ENCODE results near the gene ELANE.
A peak's percentile ranks its signal among the peaks of the same experiment; 100 is the strongest.
"Not testable (repeated sequence)": the region's sequence is repeated elsewhere in the genome, so short reads cannot be mapped to it uniquely, and the experiment has no call there.

Gene ELANE

DNA sequence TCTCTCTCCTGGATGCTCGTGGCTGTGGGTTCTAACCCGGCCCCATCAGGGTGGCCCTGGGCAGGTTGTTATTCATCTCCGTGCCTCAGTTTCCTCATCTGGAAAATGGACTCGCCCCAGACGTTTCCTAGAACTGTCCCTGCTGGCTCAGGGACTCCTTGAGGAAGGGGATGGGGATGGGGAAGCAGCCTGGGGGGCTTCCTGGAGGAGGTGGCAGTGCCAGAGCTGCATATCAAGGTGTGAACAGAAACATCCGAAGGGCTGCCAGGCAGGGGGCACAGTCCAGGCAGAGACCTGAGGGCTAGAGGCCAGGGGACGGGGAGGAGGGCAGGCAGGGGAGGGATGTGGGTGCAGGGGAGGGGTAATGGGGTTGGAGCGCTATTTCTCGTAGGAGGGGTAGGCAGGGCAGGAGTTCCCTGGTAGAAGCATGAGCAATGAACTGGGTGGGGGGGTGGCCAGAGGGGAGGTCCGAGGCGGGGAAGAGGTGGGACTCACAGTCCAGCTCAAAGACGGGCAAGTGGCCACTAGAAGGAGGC, 3.6 kb upstream of the ELANE start:
- TF ChIP-seq, protein P1, sequence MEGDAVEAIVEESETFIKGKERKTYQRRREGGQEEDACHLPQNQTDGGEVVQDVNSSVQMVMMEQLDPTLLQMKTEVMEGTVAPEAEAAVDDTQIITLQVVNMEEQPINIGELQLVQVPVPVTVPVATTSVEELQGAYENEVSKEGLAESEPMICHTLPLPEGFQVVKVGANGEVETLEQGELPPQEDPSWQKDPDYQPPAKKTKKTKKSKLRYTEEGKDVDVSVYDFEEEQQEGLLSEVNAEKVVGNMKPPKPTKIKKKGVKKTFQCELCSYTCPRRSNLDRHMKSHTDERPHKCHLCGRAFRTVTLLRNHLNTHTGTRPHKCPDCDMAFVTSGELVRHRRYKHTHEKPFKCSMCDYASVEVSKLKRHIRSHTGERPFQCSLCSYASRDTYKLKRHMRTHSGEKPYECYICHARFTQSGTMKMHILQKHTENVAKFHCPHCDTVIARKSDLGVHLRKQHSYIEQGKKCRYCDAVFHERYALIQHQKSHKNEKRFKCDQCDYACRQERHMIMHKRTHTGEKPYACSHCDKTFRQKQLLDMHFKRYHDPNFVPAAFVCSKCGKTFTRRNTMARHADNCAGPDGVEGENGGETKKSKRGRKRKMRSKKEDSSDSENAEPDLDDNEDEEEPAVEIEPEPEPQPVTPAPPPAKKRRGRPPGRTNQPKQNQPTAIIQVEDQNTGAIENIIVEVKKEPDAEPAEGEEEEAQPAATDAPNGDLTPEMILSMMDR (IDR thresholded peaks at IDR 0.05; ENCODE audit: low read depth, low read length), result no peak

DNA sequence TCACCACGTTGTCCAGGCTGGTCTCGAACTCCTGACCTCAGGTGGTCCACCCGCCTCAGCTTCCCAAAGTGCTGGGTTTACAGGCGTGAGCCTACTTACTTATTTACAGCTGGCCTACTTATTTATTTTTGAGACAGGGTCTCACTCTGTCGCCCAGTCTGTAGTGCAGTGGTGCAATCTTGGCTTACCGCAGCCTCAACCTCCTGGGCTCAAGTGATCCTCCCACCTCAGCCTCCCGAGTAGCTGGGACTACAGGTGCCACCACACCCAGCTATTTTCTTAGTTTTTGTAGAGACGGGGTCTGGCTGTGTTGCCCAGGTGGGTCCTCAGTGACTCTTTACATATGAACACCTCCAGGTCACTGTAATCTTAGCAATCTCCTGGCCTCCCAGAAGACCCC, 2.9 kb upstream of the ELANE start:
- not testable (repeated sequence) for H3K4me3 ChIP-seq (ENCODE audit: low read depth, low read length)

More for the DNA sequence above, 3.6 kb upstream of the ELANE start:
- H3K4me3 ChIP-seq (ENCODE audit: low read depth, low read length), result no peak overlapping the region

DNA sequence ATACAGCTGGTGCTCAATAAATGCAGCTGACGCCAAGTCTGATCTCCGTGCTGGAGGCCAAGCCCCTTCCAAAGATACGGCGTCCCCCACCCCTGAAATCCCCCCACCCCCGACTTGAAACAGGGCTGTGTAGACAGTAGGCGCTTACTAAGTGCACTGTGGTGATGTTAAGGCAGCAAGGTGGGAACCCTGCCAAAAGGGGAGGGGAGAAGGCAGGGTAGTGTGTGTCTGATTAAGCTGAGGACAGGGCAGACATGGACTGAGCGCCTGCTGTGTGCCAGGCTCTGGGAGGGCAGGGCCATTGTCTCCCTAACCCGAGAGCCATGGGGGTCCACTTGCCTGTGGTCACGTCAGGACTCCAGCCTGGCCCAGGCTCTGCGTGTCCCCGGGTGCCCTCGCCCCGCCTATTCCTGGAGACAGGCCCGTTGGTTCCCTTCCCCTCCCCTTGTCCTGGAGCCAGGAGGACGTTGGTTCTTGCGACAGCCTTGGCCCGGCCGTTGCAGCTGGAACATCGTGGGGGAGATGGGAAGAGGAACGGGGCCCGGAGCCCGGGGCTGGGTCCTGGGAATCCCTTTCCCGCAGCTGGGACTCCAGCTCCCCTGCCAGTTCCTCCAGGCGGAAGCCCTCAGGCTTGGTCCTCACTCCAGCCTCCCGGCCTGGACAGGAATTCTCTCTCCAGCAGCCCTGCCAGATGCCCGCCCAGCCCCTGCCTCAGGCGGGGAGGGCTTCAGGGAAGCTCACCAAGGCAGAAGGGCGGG, 1.7 kb upstream of the ELANE start:
- TF ChIP-seq, protein P1 (IDR thresholded peaks at IDR 0.05; ENCODE audit: low read depth, low read length), result no peak
- peak overlapping the region; percentile 6; the same call in 1 of the 2 replicates for H3K4me3 ChIP-seq (ENCODE audit: low read depth, low read length)

DNA sequence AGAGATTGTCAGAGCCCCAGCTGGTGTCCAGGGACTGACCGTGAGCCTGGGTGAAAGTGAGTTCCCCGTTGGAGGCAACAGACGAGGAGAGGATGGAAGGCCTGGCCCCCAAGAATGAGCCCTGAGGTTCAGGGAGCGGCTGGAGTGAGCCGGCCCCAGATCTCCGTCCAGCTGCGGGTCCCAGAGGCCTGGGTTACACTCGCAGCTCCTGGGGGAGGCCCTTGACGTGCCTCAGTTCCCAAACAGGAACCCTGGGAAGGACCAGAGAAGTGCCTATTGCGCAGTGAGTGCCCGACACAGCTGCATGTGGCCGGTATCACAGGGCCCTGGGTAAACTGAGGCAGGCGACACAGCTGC, 1.1 kb upstream of the ELANE start:
- TF ChIP-seq, protein P1 (IDR thresholded peaks at IDR 0.05; ENCODE audit: low read depth, low read length), result no peak
- no peak overlapping the region; the same call in 1 of the 2 replicates for H3K4me3 ChIP-seq (ENCODE audit: low read depth, low read length)

DNA sequence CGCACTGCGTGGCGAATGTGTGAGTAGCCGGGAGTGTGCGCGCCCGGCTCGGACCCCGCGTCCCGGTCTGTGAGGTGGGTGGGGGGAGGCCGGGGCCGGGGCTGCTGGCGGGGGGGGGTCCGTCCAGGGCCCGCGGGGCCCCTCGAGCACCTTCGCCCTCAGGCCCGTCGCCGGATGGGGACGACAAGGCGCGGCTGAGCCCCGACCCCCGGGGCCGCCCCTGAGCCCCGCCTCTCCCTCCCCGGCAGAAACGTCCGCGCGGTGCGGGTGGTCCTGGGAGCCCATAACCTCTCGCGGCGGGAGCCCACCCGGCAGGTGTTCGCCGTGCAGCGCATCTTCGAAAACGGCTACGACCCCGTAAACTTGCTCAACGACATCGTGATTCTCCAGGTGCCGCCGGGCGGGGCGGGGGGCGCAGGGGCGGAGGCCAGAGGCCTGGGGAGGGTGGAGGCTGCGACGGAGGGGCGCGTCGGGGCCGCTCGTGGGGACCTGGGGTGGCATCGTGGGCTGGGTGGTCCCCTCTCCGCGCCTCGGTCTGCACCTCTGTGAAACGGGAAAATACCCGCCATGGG, 997 bp downstream of the ELANE start:
- H3K4me3 ChIP-seq (ENCODE audit: low read depth, low read length), result no peak overlapping the region
- TF ChIP-seq, protein P1 (IDR thresholded peaks at IDR 0.05; ENCODE audit: low read depth, low read length), result no peak

DNA sequence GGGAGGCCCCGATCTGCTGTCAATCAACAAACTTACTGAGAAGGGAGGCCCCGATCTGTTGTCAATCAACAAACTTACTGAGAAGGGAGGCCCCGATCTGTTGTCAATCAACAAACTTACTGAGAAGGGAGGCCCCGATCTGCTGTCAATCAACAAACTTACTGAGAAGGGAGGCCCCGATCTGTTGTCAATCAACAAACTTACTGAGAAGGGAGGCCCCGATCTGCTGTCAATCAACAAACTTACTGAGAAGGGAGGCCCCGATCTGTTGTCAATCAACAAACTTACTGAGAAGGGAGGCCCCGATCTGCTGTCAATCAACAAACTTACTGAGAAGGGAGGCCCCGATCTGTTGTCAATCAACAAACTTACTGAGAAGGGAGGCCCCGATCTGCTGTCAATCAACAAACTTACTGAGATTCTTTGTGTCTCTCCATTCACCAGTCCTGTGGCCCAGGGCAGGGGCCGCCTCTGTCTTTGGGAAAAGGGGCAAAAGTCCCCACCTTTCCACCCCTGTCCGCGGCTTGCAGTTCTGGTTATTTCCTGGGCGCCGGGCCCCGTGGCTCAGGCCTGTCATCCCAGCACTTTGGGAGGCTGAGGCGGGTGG, 1.6 kb downstream of the ELANE start:
- not testable (repeated sequence) for H3K4me3 ChIP-seq (ENCODE audit: low read depth, low read length)

DNA sequence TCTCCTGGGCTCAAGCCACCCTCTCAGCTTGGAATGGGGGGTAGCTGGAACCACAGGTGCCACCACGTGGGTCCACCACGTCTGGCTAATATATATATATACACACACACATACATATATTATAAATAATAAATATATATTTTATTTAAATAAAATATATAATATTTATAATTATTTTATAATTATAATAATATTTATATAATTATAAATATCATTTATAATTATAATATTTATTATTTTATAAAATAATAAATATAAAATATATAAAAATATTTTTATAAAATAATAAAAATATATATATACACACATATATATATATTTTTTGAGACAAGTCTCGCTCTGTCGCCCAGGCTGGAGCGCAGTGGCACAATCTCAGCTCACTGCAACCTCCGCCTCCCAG, 2.4 kb downstream of the ELANE start:
- H3K4me3 ChIP-seq (ENCODE audit: low read depth, low read length), result no peak overlapping the region
- TF ChIP-seq, protein P1 (IDR thresholded peaks at IDR 0.05; ENCODE audit: low read depth, low read length), result no peak

DNA sequence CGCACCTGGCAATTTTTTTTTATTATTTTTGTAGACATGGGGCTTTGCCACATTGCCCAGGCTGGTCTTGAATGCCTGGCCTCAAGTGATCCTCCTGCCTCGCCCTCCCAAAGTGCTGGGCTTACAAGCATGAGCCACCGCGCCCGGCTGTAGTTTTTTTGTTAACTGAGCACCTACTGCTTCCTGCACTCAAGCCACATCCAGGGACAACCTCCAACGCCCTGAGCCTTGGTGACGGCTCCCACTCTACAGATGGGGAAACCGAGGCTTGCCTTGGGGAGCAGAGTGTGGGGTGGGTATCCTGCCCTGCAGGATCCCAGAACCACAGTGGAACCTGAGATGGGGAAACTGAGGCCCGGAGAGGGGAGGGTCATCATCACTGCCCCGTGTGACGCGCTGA, 3.0 kb downstream of the ELANE start:
- TF ChIP-seq, protein P1 (IDR thresholded peaks at IDR 0.05; ENCODE audit: low read depth, low read length), result no peak
- no peak overlapping the region for H3K4me3 ChIP-seq (ENCODE audit: low read depth, low read length)
